ENCODE measurements around the gene C3. TPM values are rescaled to one million over a fixed set of nuclear protein-coding genes. Genes with fewer than 3 reads are reported as not detected.

Gene C3
- total RNA-seq, 1 experiment from 2014 or later = 7.0 TPM

GRCh38 chr19:6767081-6767356, 46.6 kb upstream of the C3 start:
- Histone ChIP-seq H3K36me3 (ENCODE audit: control insufficient read depth in 1 of 2, insufficient read depth in 2 of 2, low read length in 2 of 2) (peaks cover 2 to 9% of the 10 kb centered on the region in 2 experiments; a peak in 2 of 4 replicates), H3K79me2 (ENCODE audit: insufficient read depth, low read length) (peaks cover 51% of the 10 kb centered on the region), H4K20me1 (ENCODE audit: insufficient read depth) (no peaks in the 10 kb centered on the region), H3K9ac (ENCODE audit: low read length) (peak overlapping the region; percentile 77), H3K4me3 (replicated peaks in 1 of 2; ENCODE audit: low read depth in 1 of 2, low read length in 2 of 2) (peak overlapping the region; percentile 71 to 96), H2AFZ (ENCODE audit: low read depth, low read length, poor library complexity, severe bottlenecking) (no peak overlapping the region), H3K4me1 (ENCODE audit: control insufficient read depth in 1 of 2, insufficient read depth in 2 of 2, low read length in 2 of 2) (peaks cover 28 to 53% of the 10 kb centered on the region in 2 experiments), H3K9me3 (ENCODE audit: control insufficient read depth in 1 of 2, insufficient read depth in 1 of 2, low read depth in 1 of 2, low read length in 2 of 2) (no peaks in the 10 kb centered on the region), H3K27ac (ENCODE audit: low read depth, low read length) (peak overlapping the region; percentile 93), H3K4me2 (ENCODE audit: low read length) (peak overlapping the region; percentile 95), H3K27me3 (ENCODE audit: insufficient read depth, low read length) (no peaks in the 10 kb centered on the region), H3K9me2 (ENCODE audit: insufficient read depth) (no peaks in the 10 kb centered on the region)
- ChIA-PET CTCF (no interaction called here), RAD21 (ENCODE audit: low non-redundant PET in 1 of 2, low total read pairs in 2 of 2, uncharacterized antibody in 2 of 2, unreplicated experiment in 2 of 2) (interaction anchor here in 1 of 2 experiments (0.6 kb wide), 1 partner anchor 11 kb away, joined by 3 read pairs; no protein-coding TSS in a partner anchor), POLR2A (interaction anchor here (0.6 to 1.9 kb wide), 3 partner anchors 13 to 35 kb away, joined by 3 to 6 read pairs (median 3); partner anchors contain the start of gene GPR108)
- TF ChIP-seq SP1 (IDR thresholded peaks at IDR 0.05; ENCODE audit: low read depth) (0 out of 2 replicates have a peak, but pooled peaks have one; percentile 7), SIN3A (IDR thresholded peaks at IDR 0.05; ENCODE audit: low read depth) (0 out of 2 replicates have a peak, but pooled peaks have one; percentile 41), ZFX (IDR thresholded peaks at IDR 0.05) (no peak)
- no TSS peak for BruUV-seq (replicated peaks)
- intact Hi-C loops (cut with micrococcal nuclease) = loop anchor here (1.0 to 2.0 kb wide), 4 partner anchors 28 to 96 kb away; partner anchors contain the start of gene TRIP10
- no peak for DNase-seq (ENCODE audit: low read depth, low spot score)
- ATAC-seq = peak; percentile 44

GRCh38 chr19:6766357-6767080, 46.1 kb upstream of the C3 start:
- Histone ChIP-seq H3K27ac (ENCODE audit: low read depth, low read length) (peak overlapping the region; percentile 93), H4K20me1 (ENCODE audit: insufficient read depth) (no peaks in the 10 kb centered on the region), H3K9me3 (ENCODE audit: control insufficient read depth in 1 of 2, insufficient read depth in 1 of 2, low read depth in 1 of 2, low read length in 2 of 2) (no peaks in the 10 kb centered on the region), H3K36me3 (ENCODE audit: control insufficient read depth in 1 of 2, insufficient read depth in 2 of 2, low read length in 2 of 2) (peaks cover 2 to 14% of the 10 kb centered on the region in 2 experiments; a peak in 2 of 4 replicates), H3K4me3 (replicated peaks in 1 of 2; ENCODE audit: low read depth in 1 of 2, low read length in 2 of 2) (peak overlapping the region; percentile 71 to 96), H3K79me2 (ENCODE audit: insufficient read depth, low read length) (peaks cover 56% of the 10 kb centered on the region), H2AFZ (ENCODE audit: low read depth, low read length, poor library complexity, severe bottlenecking) (no peak overlapping the region), H3K9ac (ENCODE audit: low read length) (peak overlapping the region; percentile 77), H3K4me2 (ENCODE audit: low read length) (peak overlapping the region; percentile 95), H3K4me1 (ENCODE audit: control insufficient read depth in 1 of 2, insufficient read depth in 2 of 2, low read length in 2 of 2) (peaks cover 30 to 53% of the 10 kb centered on the region in 2 experiments), H3K9me2 (ENCODE audit: insufficient read depth) (no peaks in the 10 kb centered on the region), H3K27me3 (ENCODE audit: insufficient read depth, low read length) (no peaks in the 10 kb centered on the region)
- no peak for DNase-seq (ENCODE audit: low read depth, low spot score)
- ChIA-PET CTCF (no interaction called here), RAD21 (ENCODE audit: low non-redundant PET in 1 of 2, low total read pairs in 2 of 2, uncharacterized antibody in 2 of 2, unreplicated experiment in 2 of 2) (interaction anchor here in 1 of 2 experiments (0.7 kb wide), 1 partner anchor 325 kb away, joined by 3 read pairs; no protein-coding TSS in a partner anchor), POLR2A (interaction anchor here (0.7 to 1.9 kb wide), 2 partner anchors 13 to 34 kb away, joined by 3 to 6 read pairs; no protein-coding TSS in a partner anchor)
- peak; percentile 5; the same call in 1 of the 2 replicates for ATAC-seq
- intact Hi-C loops (cut with micrococcal nuclease) = loop anchor here (1.0 to 2.0 kb wide), 4 partner anchors 27 to 96 kb away; partner anchors contain the start of gene TRIP10
- BruUV-seq (replicated peaks) = TSS peak; percentile 85
- TF ChIP-seq CBX3 (IDR thresholded peaks at IDR 0.05; ENCODE audit: low read depth) (peak; percentile 8; the same call in 1 of the 2 replicates), REST (IDR thresholded peaks at IDR 0.05; ENCODE audit: low read depth) (no peak), CEBPB (IDR thresholded peaks at IDR 0.05; ENCODE audit: low read depth) (no peak), ZFX (IDR thresholded peaks at IDR 0.05) (no peak), SIN3A (IDR thresholded peaks at IDR 0.05; ENCODE audit: low read depth) (peak; percentile 16; the same call in 1 of the 2 replicates), EZH2 (IDR thresholded peaks at IDR 0.05) (no peak), SP1 (IDR thresholded peaks at IDR 0.05; ENCODE audit: low read depth) (no peak), EGR1 (IDR thresholded peaks at IDR 0.05; ENCODE audit: low read depth) (no peak), YY1 (IDR thresholded peaks at IDR 0.05; ENCODE audit: extremely low read depth, insufficient replicate concordance, low read depth, low read length) (no peak), ATF3 (IDR thresholded peaks at IDR 0.05) (no peak), ZNF274 (IDR thresholded peaks at IDR 0.05; ENCODE audit: low read depth, low read length) (no peak), POLR2AphosphoS5 (IDR thresholded peaks at IDR 0.05; ENCODE audit: low read depth, low read length) (no peak; the same call in 1 of the 2 replicates), SRF (IDR thresholded peaks at IDR 0.05; ENCODE audit: low read depth) (no peak), ELF1 (IDR thresholded peaks at IDR 0.05; ENCODE audit: borderline replicate concordance, low read depth) (no peak), RAD21 (IDR thresholded peaks at IDR 0.05; ENCODE audit: low read depth) (peak; percentile 14; the same call in 1 of the 2 replicates), TCF7L2 (IDR thresholded peaks at IDR 0.05; ENCODE audit: borderline replicate concordance, extremely low read depth, insufficient read depth, insufficient read length) (no peak)
